Muscle of leg (tissue), 11 donors: Measurements from ENCODE around the gene ZNF319. TPM values are rescaled to one million over a fixed set of nuclear protein-coding genes. Genes with fewer than 3 reads are reported as not detected.

ENCODE experiments used
- DNase-seq: peaks from one replicate; pipeline ENCODE4 v3.0.0; 2013
- H3K27ac ChIP-seq: one replicate; pipeline ENCODE4 v1.5.1; 2013; ENCODE audit warnings: mild to moderate bottlenecking, low read length, control low read depth
- H3K27me3 ChIP-seq: one replicate; pipeline ENCODE4 v1.6.1; 2013; ENCODE audit warnings: low read length; ENCODE audit not compliant: control insufficient read depth, insufficient read depth
- H3K36me3 ChIP-seq: one replicate; pipeline ENCODE4 v1.6.1; 2013; ENCODE audit warnings: low read length; ENCODE audit not compliant: control insufficient read depth, insufficient read depth
- H3K4me1 ChIP-seq: one replicate; pipeline ENCODE4 v1.6.1; 2013; ENCODE audit warnings: low read length; ENCODE audit not compliant: control insufficient read depth, insufficient read depth
- H3K4me3 ChIP-seq: one replicate; pipeline ENCODE4 v1.5.1; 2013; ENCODE audit warnings: low read length, control low read depth
- H3K9me3 ChIP-seq: replicated peaks from 2 replicates; pipeline ENCODE4 v1.6.1; 2013; ENCODE audit warnings: low read depth, low read length; ENCODE audit not compliant: control insufficient read depth
- WGBS: methylation state at CpG from one replicate; pipeline ENCODE4 v1.1.5; 2013; ENCODE audit warnings: missing lambda C conversion rate; ENCODE audit not compliant: insufficient coverage; 5-methylcytosine and 5-hydroxymethylcytosine counted together
- polyA plus RNA-seq, 8 donors: library from polyadenylated mRNA; unstranded; fragments of 120-200 nt; gene quantifications; one replicate each; pipeline versions ENCODE4 v1.2.1 to v1.2.3, GENCODE V29; 2013; ENCODE audit warnings: inconsistent platforms in 1 of 8, low replicate concordance in 1 of 8; ENCODE audit not compliant: insufficient read length in 8 of 8, insufficient read depth in 1 of 8
- total RNA-seq: library from RNA; stranded (reverse); fragments of 120-200 nt; gene quantifications from one replicate; pipeline ENCODE4 v1.2.4, GENCODE V29; 2013

The ZNF319 gene
- total and polyA plus RNA-seq, 9 donors, result 2.2 to 8.9 (median 7.6) TPM

DNA sequence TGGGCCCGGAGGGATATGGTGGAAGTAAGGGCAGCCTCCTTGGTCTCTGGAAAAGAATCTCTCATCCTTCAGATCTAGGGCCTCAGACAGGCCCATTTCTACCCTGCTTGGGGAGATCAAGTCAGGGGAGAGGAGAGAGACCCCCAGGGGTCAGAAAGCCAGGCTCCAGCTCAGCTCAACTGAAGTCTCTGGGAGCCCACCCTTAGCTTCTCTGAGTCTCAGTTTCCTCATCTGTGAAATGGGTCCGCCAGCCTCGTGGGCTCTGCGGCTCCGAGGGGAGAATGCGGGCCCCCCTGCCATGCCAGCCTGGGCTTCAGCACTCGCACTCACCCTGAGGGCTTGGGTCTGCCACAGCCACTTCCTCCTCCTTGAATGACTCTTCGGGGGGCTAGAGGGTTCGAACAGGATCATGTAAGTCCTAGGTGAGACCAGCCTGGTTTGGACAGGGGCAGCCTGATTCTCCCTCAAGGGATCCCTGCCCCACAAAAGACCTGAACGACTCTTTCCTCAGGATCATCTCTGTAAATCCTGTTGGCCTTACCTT lies 36.2 kb downstream of the ZNF319 start:
- Histone ChIP-seq H3K9me3 (no peaks in the 10 kb centered on the region), H3K4me1 (no peaks in the 10 kb centered on the region), H3K27ac (no peak overlapping the region), H3K27me3 (no peaks in the 10 kb centered on the region), H3K4me3 (no peak overlapping the region), H3K36me3 (no peaks in the 10 kb centered on the region)
- DNase-seq, result no peak
- 75% methylated on average over 8 of the region's 10 CpGs for WGBS

DNA sequence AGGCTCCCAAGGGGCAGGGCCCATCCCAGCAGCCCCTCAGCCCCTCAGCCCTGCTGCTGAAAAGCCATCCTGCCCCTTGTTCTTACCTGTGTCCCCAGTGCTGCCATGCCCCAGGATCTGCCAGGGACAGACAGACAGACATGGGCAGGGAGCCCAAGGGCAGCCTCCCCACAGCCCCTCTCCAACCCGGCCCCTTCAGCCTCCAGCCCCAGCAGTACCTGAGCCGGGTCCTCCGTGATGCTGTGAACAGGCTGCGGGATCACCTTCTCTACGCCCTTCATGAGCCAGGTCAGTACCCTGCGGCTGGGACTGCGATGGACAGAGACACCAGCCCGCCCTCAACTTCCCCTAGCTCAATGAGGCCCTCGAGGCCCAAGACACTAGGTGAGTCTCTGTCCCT lies 37.7 kb downstream of the ZNF319 start:
- Histone ChIP-seq H3K9me3 (no peaks in the 10 kb centered on the region), H3K4me3 (no peak overlapping the region), H3K27me3 (no peaks in the 10 kb centered on the region), H3K36me3 (no peaks in the 10 kb centered on the region), H3K27ac (no peak overlapping the region), H3K4me1 (no peaks in the 10 kb centered on the region)
- WGBS, result 96% methylated on average over 3 of the region's 9 CpGs
- DNase-seq, result no peak

GRCh38 chr16:57962046-57962445 lies 38.4 kb downstream of the ZNF319 start:
- Histone ChIP-seq H3K27me3 (no peaks in the 10 kb centered on the region), H3K36me3 (no peaks in the 10 kb centered on the region), H3K9me3 (no peaks in the 10 kb centered on the region), H3K4me1 (no peaks in the 10 kb centered on the region), H3K27ac (no peak overlapping the region), H3K4me3 (no peak overlapping the region)
- no peak for DNase-seq
- WGBS, result 50% methylated on average over 5 of the region's 5 CpGs

DNA sequence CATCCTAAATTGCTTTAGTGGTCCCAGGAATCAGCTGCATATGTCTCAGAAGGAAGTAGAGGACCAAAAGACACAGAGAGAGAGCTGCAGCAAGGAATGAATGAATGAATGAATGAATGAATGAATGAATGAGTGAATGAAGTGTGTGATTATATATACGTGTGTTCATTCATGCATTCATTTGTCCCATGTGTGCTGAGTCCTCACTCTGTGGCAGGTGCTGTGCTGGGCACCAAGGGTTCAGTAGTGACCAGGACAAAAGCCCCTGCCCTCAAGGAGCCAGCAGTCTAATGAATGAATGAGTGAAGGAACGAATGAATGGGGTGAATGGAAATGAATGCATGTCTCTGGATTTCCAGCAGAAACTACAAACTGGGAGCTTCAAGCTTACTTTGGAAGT lies 38.9 kb downstream of the ZNF319 start:
- Histone ChIP-seq H3K36me3 (no peaks in the 10 kb centered on the region), H3K4me3 (no peak overlapping the region), H3K27me3 (no peaks in the 10 kb centered on the region), H3K4me1 (no peaks in the 10 kb centered on the region), H3K27ac (no peak overlapping the region), H3K9me3 (no peaks in the 10 kb centered on the region)
- DNase-seq, result no peak
- WGBS, result 61% methylated on average over 2 of the region's 2 CpGs

DNA sequence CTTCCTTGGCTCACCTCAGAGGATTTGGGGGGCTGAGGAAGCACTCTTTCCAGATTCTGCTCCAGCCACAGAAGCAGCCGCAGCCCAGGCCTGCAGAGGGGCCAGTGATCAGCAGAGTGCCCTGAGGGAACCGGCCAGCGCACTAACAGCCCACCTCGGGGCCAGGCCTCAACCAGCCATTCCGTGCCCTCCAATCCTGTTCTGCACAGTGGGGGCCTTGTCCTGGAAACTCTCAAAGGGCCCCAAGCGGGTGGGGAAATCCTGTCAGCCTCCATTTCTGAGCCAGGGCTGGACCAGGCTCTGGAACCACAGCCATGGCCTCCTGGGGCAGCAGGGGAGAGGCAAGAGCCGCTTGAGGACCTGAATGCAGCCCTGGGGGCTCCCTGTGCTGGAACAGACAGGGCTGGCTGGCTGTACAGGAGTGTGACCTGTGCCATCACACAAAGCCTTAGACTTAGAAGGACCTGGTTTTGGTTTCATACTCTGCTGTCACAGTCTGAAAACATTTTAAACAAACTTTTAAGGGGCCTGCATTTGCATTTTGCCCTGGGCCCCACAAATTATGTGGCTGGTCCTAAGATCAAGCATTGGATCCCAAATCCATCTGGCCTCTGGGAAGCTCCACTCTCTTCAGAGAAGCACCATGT lies 39.5 kb downstream of the ZNF319 start:
- 69% methylated on average over 7 of the region's 7 CpGs for WGBS
- Histone ChIP-seq H3K4me3 (no peak overlapping the region), H3K27ac (no peak overlapping the region), H3K9me3 (no peaks in the 10 kb centered on the region), H3K36me3 (no peaks in the 10 kb centered on the region), H3K4me1 (no peaks in the 10 kb centered on the region), H3K27me3 (no peaks in the 10 kb centered on the region)
- DNase-seq, result no peak

DNA sequence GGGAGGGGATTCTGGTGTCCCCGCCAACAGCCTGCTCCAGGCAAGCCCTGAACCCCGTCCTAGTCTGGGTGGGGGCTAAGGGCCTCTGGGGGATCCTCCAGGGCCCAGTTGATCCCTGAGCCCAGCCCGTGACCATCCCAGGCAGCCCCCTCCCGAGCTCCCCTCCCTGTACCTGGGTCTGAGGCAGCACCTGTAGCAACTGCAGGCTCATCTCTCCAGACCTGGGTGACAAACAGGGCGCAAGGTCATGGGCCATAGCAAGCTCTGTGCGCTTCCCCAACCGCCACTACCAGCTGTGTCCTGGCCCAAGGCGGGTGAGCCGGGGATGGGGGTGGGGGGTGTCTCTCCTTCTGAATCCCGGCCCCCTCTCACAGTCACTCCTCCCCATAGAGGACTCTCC lies 40.2 kb downstream of the ZNF319 start:
- Histone ChIP-seq H3K4me1 (no peaks in the 10 kb centered on the region), H3K4me3 (no peak overlapping the region), H3K9me3 (no peaks in the 10 kb centered on the region), H3K27ac (no peak overlapping the region), H3K27me3 (no peaks in the 10 kb centered on the region), H3K36me3 (no peaks in the 10 kb centered on the region)
- DNase-seq, result no peak
- WGBS, result 86% methylated on average over 5 of the region's 10 CpGs

DNA sequence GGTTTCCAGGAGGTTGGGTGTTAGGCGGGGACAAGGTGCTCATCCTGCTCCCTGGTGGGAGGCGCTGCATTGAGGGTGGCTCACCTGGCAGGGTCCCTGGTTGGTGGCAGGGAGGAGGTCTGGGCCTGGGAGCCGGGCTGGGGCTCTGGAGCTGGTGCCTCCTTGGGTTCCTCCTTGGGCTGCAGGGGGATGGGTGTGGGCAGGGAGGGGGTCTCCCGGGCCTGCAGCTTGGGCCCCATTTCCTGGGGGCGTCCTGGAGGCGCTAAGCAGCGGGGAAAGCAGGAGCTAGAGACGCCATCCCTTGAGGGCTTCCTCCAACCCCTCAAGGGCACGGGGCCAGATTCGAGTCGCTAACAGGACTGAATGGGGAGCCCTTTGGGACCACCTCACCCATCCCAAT lies 40.7 kb downstream of the ZNF319 start:
- H3K27ac ChIP-seq, result no peak overlapping the region
- no peak for DNase-seq
- H3K27me3 ChIP-seq, result no peaks in the 10 kb centered on the region
- no peaks in the 10 kb centered on the region for H3K4me1 ChIP-seq
- no peaks in the 10 kb centered on the region for H3K36me3 ChIP-seq
- no peaks in the 10 kb centered on the region for H3K9me3 ChIP-seq
- WGBS, result 74% methylated on average over 7 of the region's 11 CpGs
- H3K4me3 ChIP-seq, result no peak overlapping the region

DNA sequence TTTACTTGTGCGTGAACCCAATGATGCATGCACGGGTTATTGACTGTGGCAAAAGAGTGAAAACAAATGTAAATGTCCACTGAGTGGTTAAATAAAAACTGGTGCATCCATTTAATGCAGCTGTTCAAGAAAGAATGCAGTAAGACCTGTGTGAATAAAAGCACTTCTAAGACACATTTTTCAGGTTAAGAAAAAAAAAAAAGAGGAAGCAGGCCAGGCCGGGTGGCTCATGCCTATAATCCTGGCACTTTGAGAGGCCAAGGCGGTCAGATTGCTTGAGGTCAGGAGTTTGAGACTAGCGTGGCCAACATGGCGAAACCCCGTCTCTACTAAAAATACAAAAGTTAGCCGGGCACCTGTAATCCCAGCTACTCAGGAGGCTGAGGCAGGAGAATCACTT lies 41.4 kb downstream of the ZNF319 start:
- Histone ChIP-seq H3K4me1 (no peaks in the 10 kb centered on the region), H3K4me3 (no peak overlapping the region), H3K27ac (no peak overlapping the region), H3K27me3 (no peaks in the 10 kb centered on the region), H3K9me3 (no peaks in the 10 kb centered on the region), H3K36me3 (no peaks in the 10 kb centered on the region)
- 69% methylated on average over 3 of the region's 8 CpGs for WGBS
- no peak for DNase-seq

- Histone ChIP-seq H3K4me1 (no peaks in the 10 kb centered on the region), H3K4me3 (no peak overlapping the region), H3K36me3 (no peaks in the 10 kb centered on the region), H3K9me3 (no peaks in the 10 kb centered on the region), H3K27me3 (no peaks in the 10 kb centered on the region), H3K27ac (no peak overlapping the region)
- no peak for DNase-seq
- 70% methylated on average over 5 of the region's 6 CpGs for WGBS
Measured at GRCh38 chr16:57958544-57958943, 41.9 kb downstream of the ZNF319 start.

- no peaks in the 10 kb centered on the region for H3K4me1 ChIP-seq
- DNase-seq, result no peak
- H3K27ac ChIP-seq, result no peak overlapping the region
- no peaks in the 10 kb centered on the region for H3K9me3 ChIP-seq
- WGBS, result 36% methylated on average over 3 of the region's 8 CpGs
- H3K4me3 ChIP-seq, result no peak overlapping the region
- H3K36me3 ChIP-seq, result no peaks in the 10 kb centered on the region
- no peaks in the 10 kb centered on the region for H3K27me3 ChIP-seq
Measured at GRCh38 chr16:57957673-57958392, 42.6 kb downstream of the ZNF319 start.
